RWPE2 (cell line): ENCODE results near the gene CLEC2B.
A peak's percentile ranks its signal among the peaks of the same experiment; 100 is the strongest.

Experiments
- ATAC-seq: fragments of 200-7000 bp; cut with Tn5 transposase; 3 replicates; pipeline ENCODE4 v1.9.1; 2021; ENCODE audit warnings: low read depth
- DNase-seq: peaks from one replicate; pipeline ENCODE4 v3.0.0-alpha.2; 2020; ENCODE audit warnings: low spot score
- H3K27ac ChIP-seq: fragments of 450-650 bp; 2 replicates; pipeline ENCODE4 v1.5.1; 2017; ENCODE audit warnings: mild to moderate bottlenecking; ENCODE audit not compliant: poor library complexity, severe bottlenecking
- H3K27me3 ChIP-seq: fragments of 250-450 bp; sonication (Bioruptor Pico); 2 replicates; pipeline ENCODE4 v1.5.1; 2021; ENCODE audit warnings: mild to moderate bottlenecking, moderate library complexity; ENCODE audit not compliant: insufficient read depth, poor library complexity, severe bottlenecking
- H3K36me3 ChIP-seq: fragments of 250-450 bp; sonication (Bioruptor Pico); 2 replicates; pipeline ENCODE4 v1.5.1; 2020; ENCODE audit warnings: low read depth, mild to moderate bottlenecking, moderate library complexity
- H3K4me1 ChIP-seq: fragments of 250-450 bp; sonication (Bioruptor Pico); 2 replicates; pipeline ENCODE4 v1.5.1; 2021; ENCODE audit warnings: mild to moderate bottlenecking, moderate library complexity; ENCODE audit not compliant: insufficient read depth, poor library complexity, severe bottlenecking
- H3K4me3 ChIP-seq: fragments of 250-450 bp; sonication (Bioruptor Pico); 2 replicates; pipeline ENCODE4 v1.5.1; 2021; ENCODE audit warnings: mild to moderate bottlenecking, moderate library complexity; ENCODE audit not compliant: severe bottlenecking
- H3K9me3 ChIP-seq: fragments of 250-450 bp; sonication (Bioruptor Pico); 2 replicates; pipeline ENCODE4 v1.5.1; 2021; ENCODE audit warnings: mild to moderate bottlenecking, moderate library complexity; ENCODE audit not compliant: severe bottlenecking
- TF ChIP-seq, protein P1 (sequence below): fragments of 450-650 bp; IDR thresholded peaks from one replicate; pipeline ENCODE4 v1.5.1; 2017; ENCODE audit warnings: mild to moderate bottlenecking, moderate library complexity; ENCODE audit not compliant: poor library complexity, severe bottlenecking

CLEC2B gene

GRCh38 chr12:9899209-9899608 is 30.1 kb upstream of the CLEC2B start:
- TF ChIP-seq, protein P1, sequence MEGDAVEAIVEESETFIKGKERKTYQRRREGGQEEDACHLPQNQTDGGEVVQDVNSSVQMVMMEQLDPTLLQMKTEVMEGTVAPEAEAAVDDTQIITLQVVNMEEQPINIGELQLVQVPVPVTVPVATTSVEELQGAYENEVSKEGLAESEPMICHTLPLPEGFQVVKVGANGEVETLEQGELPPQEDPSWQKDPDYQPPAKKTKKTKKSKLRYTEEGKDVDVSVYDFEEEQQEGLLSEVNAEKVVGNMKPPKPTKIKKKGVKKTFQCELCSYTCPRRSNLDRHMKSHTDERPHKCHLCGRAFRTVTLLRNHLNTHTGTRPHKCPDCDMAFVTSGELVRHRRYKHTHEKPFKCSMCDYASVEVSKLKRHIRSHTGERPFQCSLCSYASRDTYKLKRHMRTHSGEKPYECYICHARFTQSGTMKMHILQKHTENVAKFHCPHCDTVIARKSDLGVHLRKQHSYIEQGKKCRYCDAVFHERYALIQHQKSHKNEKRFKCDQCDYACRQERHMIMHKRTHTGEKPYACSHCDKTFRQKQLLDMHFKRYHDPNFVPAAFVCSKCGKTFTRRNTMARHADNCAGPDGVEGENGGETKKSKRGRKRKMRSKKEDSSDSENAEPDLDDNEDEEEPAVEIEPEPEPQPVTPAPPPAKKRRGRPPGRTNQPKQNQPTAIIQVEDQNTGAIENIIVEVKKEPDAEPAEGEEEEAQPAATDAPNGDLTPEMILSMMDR = no peak
- ATAC-seq = no peak
- no peak overlapping the region for H3K4me3 ChIP-seq

GRCh38 chr12:9897535-9897934 is 28.4 kb upstream of the CLEC2B start:
- ATAC-seq (no peak), DNase-seq (no peak)
- no peaks in the 10 kb centered on the region for H3K9me3 ChIP-seq
- no peak overlapping the region for H3K27ac ChIP-seq
- no peaks in the 10 kb centered on the region for H3K36me3 ChIP-seq
- no peaks in the 10 kb centered on the region for H3K27me3 ChIP-seq
- H3K4me1 ChIP-seq = no peaks in the 10 kb centered on the region
- TF ChIP-seq, protein P1 = no peak
- no peak overlapping the region for H3K4me3 ChIP-seq

More at GRCh38 chr12:9899209-9899608, 30.1 kb upstream of the CLEC2B start:
- H3K27ac ChIP-seq = no peak overlapping the region
- H3K36me3 ChIP-seq = no peaks in the 10 kb centered on the region
- H3K4me1 ChIP-seq = no peaks in the 10 kb centered on the region
- no peaks in the 10 kb centered on the region for H3K27me3 ChIP-seq
- H3K9me3 ChIP-seq = no peaks in the 10 kb centered on the region
- DNase-seq = no peak

DNA sequence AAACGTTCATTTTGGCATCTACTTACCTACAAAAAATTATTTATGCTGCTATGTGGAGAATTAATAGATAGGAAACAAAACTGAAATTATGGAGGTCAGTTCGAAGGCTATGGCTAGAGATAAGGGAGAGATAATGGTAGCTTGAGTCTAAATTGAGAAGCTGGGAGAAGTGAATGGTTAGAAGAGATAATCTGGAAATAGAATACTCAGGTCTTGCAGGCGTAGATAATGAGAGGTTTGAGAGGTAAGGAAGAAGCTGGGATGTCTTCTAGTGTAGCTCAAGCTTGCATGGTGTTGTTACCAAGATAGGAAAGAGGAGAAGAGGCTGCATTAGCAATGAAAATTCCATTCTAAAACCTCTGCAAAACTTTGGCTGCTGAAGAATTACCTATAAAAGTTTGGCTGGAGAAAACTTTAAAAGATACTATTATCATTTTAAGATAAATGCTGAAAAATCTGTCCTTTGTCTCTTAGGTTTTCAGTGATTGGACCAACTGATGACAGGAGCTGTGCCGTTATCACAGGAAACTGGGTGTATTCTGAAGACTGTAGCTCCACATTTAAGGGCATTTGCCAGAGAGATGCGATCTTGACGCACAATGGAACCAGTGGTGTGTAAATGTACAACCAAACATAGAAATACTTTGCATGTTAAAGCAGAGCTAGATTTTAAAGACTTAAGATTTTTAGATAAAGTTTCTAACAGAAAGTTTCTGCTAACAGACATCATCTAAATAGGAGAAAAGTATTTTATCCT is 26.2 kb upstream of the CLEC2B start:
- DNase-seq = no peak
- Histone ChIP-seq H3K27ac (no peak overlapping the region), H3K9me3 (no peaks in the 10 kb centered on the region), H3K4me1 (no peaks in the 10 kb centered on the region), H3K4me3 (no peak overlapping the region), H3K36me3 (no peaks in the 10 kb centered on the region), H3K27me3 (no peaks in the 10 kb centered on the region)
- ATAC-seq = no peak
- TF ChIP-seq, protein P1 = no peak

DNA sequence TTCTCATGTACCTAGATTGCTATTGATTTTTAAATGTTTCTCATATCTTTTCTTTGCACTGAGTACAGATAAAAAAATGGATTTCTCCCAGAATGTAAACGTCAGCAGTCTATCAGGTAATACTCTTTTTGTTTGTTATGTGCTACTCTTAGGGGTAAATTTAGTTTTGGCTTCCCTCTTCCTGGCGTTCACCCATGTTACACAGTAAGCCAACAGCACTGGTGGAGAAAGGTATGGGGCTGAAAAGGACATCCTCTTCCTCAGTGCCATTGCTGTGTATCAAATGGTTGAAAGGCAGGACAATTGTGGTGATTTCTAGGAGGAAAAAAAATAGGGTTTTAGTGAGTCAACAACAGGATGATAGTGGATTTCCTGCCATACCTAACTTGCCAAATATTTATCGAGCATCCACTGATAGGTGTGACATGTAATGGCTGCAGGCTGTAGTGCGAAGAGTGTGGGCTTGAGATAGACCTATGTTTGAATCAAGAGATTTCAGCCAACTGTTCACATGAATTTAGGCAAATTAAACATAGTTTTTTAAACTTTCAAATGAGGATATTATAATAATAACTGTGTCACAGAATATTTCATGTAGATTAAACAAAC is 19.6 kb upstream of the CLEC2B start:
- ATAC-seq (no peak), DNase-seq (no peak)
- TF ChIP-seq, protein P1 = no peak
- H3K9me3 ChIP-seq = no peaks in the 10 kb centered on the region
- H3K36me3 ChIP-seq = no peaks in the 10 kb centered on the region
- no peaks in the 10 kb centered on the region for H3K27me3 ChIP-seq
- H3K4me3 ChIP-seq = no peak overlapping the region
- H3K27ac ChIP-seq = no peak overlapping the region
- H3K4me1 ChIP-seq = no peaks in the 10 kb centered on the region

- Histone ChIP-seq H3K27me3 (no peaks in the 10 kb centered on the region), H3K36me3 (no peaks in the 10 kb centered on the region), H3K27ac (no peak overlapping the region), H3K9me3 (no peaks in the 10 kb centered on the region), H3K4me1 (no peaks in the 10 kb centered on the region), H3K4me3 (no peak overlapping the region)
- DNase-seq (no peak), ATAC-seq (peak; percentile 48; the same call in 1 of the 3 replicates)
- TF ChIP-seq, protein P1 = no peak
Measured at GRCh38 chr12:9883175-9883574, 14.0 kb upstream of the CLEC2B start.
